Gastroesophageal sphincter (tissue), 3 donors: Measurements from ENCODE around the gene ANXA1.

Experiments used
- CTCF ChIP-seq, 4 experiments: fragments of 200-600 bp in 2 of 4; fragments of 450-650 bp in 2 of 4; sonication (generic) in 1 of 4; IDR thresholded peaks; one replicate each; pipeline ENCODE4 v1.5.1; 2017 to 2019; ENCODE audit warnings: antibody characterized with exemption in 4 of 4, mild to moderate bottlenecking in 2 of 4, moderate library complexity in 2 of 4
- EP300 ChIP-seq: sonication (generic); formaldehyde crosslinking; IDR thresholded peaks from one replicate; pipeline ENCODE4 v1.6.1; 2017; ENCODE audit warnings: antibody characterized with exemption, mild to moderate bottlenecking
- POLR2A ChIP-seq, 2 donors: fragments of 450-650 bp; IDR thresholded peaks; one replicate each; pipeline ENCODE4 v1.6.1; 2017; ENCODE audit warnings: antibody characterized with exemption in 2 of 2, mild to moderate bottlenecking in 2 of 2, moderate library complexity in 1 of 2
- POLR2AphosphoS5 ChIP-seq: sonication (generic); formaldehyde crosslinking; IDR thresholded peaks from one replicate; pipeline ENCODE4 v1.6.1; 2017; ENCODE audit warnings: antibody characterized with exemption

- TF ChIP-seq CTCF (IDR thresholded peaks at IDR 0.05) (no peak), EP300 (no peak), POLR2A (IDR thresholded peaks at IDR 0.05) (no peak), POLR2AphosphoS5 (no peak)
Observed at GRCh38 chr9:73202980-73203379, 51.3 kb downstream of the ANXA1 start.
